Calu3 (cell line): ENCODE measurements around the gene KDM4B. TPM values are rescaled to one million over a fixed set of nuclear protein-coding genes. Genes with fewer than 3 reads are reported as not detected.
A peak's percentile ranks its signal among the peaks of the same experiment; 100 is the strongest.
"Not testable (repeated sequence)": the region's sequence is repeated elsewhere in the genome, so short reads cannot be mapped to it uniquely, and the experiment has no call there.

Experiments used
- BruUV-seq: library from RNA; stranded (reverse); fragments of 400-500 nt; replicated peaks from 2 replicates; lab custom pipeline; 2021; lab: Mats Ljungman, UMichigan
- CTCF ChIA-PET: fragments of 300-600 bp; sonication (Branson Sonifier 250); formaldehyde crosslinking; loops from one replicate; lab custom pipeline; 2022; ENCODE audit warnings: antibody characterized with exemption; lab: Charles Lee
- DNase-seq: peaks from one replicate; pipeline ENCODE4 v3.0.0; 2022
- H3K27ac Mint-ChIP-seq: one replicate; pipeline ENCODE4 v1.8.0; 2022; ENCODE audit warnings: mixed read lengths; ENCODE audit not compliant: unreplicated experiment
- H3K27me3 Mint-ChIP-seq: one replicate; pipeline ENCODE4 v1.8.0; 2022; ENCODE audit warnings: mixed read lengths; ENCODE audit not compliant: unreplicated experiment
- H3K36me3 Mint-ChIP-seq: one replicate; pipeline ENCODE4 v1.8.0; 2022; ENCODE audit warnings: mild to moderate bottlenecking, moderate library complexity, mixed read lengths; ENCODE audit not compliant: insufficient read depth, unreplicated experiment
- H3K4me1 Mint-ChIP-seq: one replicate; pipeline ENCODE4 v1.8.0; 2022; ENCODE audit warnings: mild to moderate bottlenecking, low read depth, mixed read lengths; ENCODE audit not compliant: unreplicated experiment
- H3K4me3 Mint-ChIP-seq: one replicate; pipeline ENCODE4 v1.8.0; 2022; ENCODE audit warnings: mild to moderate bottlenecking, low read depth, moderate library complexity, mixed read lengths; ENCODE audit not compliant: unreplicated experiment
- H3K9me3 Mint-ChIP-seq: one replicate; pipeline ENCODE4 v1.8.0; 2022; ENCODE audit warnings: low read depth, mixed read lengths; ENCODE audit not compliant: unreplicated experiment
- intact Hi-C: fragments of 100-400 bp; cut with micrococcal nuclease; formaldehyde crosslinking; loops from one replicate; pipeline ENCODE4 v1.10.0; 2022; ENCODE audit not compliant: unreplicated experiment
- total RNA-seq: library from RNA; stranded (reverse); gene quantifications from 2 replicates; pipeline ENCODE4 v1.2.3, GENCODE V29; 2022
- TF ChIP-seq, protein P1 (sequence below): fragments of 200-600 bp; IDR thresholded peaks from one replicate; pipeline ENCODE4 v1.8.0; 2022; ENCODE audit warnings: antibody characterized with exemption; ENCODE audit not compliant: unreplicated experiment

KDM4B gene
- total RNA-seq, 1 experiment from 2014 or later: 13.9 TPM

- DNase-seq: peak; percentile 25
- Mint-ChIP-seq H3K27me3 (no peaks in the 10 kb centered on the region), H3K27ac (no peak overlapping the region), H3K4me3 (no peak overlapping the region), H3K36me3 (peaks cover 35% of the 10 kb centered on the region), H3K4me1 (peaks cover 28% of the 10 kb centered on the region), H3K9me3 (no peaks in the 10 kb centered on the region)
- TF ChIP-seq, protein P1, sequence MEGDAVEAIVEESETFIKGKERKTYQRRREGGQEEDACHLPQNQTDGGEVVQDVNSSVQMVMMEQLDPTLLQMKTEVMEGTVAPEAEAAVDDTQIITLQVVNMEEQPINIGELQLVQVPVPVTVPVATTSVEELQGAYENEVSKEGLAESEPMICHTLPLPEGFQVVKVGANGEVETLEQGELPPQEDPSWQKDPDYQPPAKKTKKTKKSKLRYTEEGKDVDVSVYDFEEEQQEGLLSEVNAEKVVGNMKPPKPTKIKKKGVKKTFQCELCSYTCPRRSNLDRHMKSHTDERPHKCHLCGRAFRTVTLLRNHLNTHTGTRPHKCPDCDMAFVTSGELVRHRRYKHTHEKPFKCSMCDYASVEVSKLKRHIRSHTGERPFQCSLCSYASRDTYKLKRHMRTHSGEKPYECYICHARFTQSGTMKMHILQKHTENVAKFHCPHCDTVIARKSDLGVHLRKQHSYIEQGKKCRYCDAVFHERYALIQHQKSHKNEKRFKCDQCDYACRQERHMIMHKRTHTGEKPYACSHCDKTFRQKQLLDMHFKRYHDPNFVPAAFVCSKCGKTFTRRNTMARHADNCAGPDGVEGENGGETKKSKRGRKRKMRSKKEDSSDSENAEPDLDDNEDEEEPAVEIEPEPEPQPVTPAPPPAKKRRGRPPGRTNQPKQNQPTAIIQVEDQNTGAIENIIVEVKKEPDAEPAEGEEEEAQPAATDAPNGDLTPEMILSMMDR: no peak
- BruUV-seq: no TSS peak
- intact Hi-C loops: loop anchor here (5.0 kb wide), 1 partner anchor 160 kb away; no protein-coding TSS in a partner anchor
- CTCF ChIA-PET: no interaction called here
Measured at GRCh38 chr19:4972509-4973230, 3.8 kb downstream of the KDM4B start.

- Mint-ChIP-seq H3K9me3 (no peaks in the 10 kb centered on the region), H3K4me1 (peaks cover 28% of the 10 kb centered on the region), H3K36me3 (peaks cover 20% of the 10 kb centered on the region), H3K4me3 (no peak overlapping the region), H3K27ac (no peak overlapping the region), H3K27me3 (no peaks in the 10 kb centered on the region)
- TF ChIP-seq, protein P1: no peak
- CTCF ChIA-PET: no interaction called here
- no peak for DNase-seq
- intact Hi-C loops: loop anchor here (5.0 kb wide), 1 partner anchor 163 kb away; no protein-coding TSS in a partner anchor
- no TSS peak for BruUV-seq
Measured at GRCh38 chr19:4974880-4975469, 6.1 kb downstream of the KDM4B start.

- Mint-ChIP-seq H3K36me3 (peaks cover 14% of the 10 kb centered on the region), H3K4me1 (peaks cover 23% of the 10 kb centered on the region)
- CTCF ChIA-PET, H3K27ac Mint-ChIP-seq, H3K9me3 Mint-ChIP-seq, H3K4me3 Mint-ChIP-seq, intact Hi-C loops, BruUV-seq, DNase-seq, H3K27me3 Mint-ChIP-seq: not testable (repeated sequence)
Measured at GRCh38 chr19:4975601-4976000, 6.7 kb downstream of the KDM4B start.

GRCh38 chr19:4976401-4977298, 7.7 kb downstream of the KDM4B start:
- no peaks in the 10 kb centered on the region for H3K27me3 Mint-ChIP-seq
- CTCF ChIA-PET: no interaction called here
- no peak overlapping the region for H3K4me3 Mint-ChIP-seq
- no peak for DNase-seq
- H3K4me1 Mint-ChIP-seq: peaks cover 12% of the 10 kb centered on the region
- H3K9me3 Mint-ChIP-seq: no peaks in the 10 kb centered on the region
- no TSS peak for BruUV-seq
- intact Hi-C loops: no loop called here
- peaks cover 5% of the 10 kb centered on the region for H3K36me3 Mint-ChIP-seq
- TF ChIP-seq, protein P1: no peak
- no peak overlapping the region for H3K27ac Mint-ChIP-seq
